CD4-positive, alpha-beta memory T cell (primary cell): ENCODE measurements around the gene SYT8. TPM values are rescaled to one million over a fixed set of nuclear protein-coding genes. Genes with fewer than 3 reads are reported as not detected.

Source experiments
- CTCF ChIA-PET: fragments of 350-600 bp; sonication (Branson Sonifier 250); formaldehyde crosslinking; loops from one replicate; lab custom pipeline; 2021; ENCODE audit warnings: inconsistent platforms; ENCODE audit not compliant: partially characterized antibody; lab: Charles Lee
- POLR2A ChIA-PET: fragments of 350-600 bp; sonication (Branson Sonifier 250); formaldehyde crosslinking; loops from one replicate; lab custom pipeline; 2021; ENCODE audit not compliant: partially characterized antibody; lab: Charles Lee
- DNase-seq, 5 donors: peaks; one replicate each; pipeline versions ENCODE4 v3.0.0 to v3.0.0-alpha.2; 2020 to 2022; ENCODE audit warnings: mixed read lengths in 1 of 5
- H3K27ac ChIP-seq: one replicate; pipeline ENCODE4 v1.7.0; 2013; ENCODE audit warnings: low read depth, low read length
- H3K27me3 ChIP-seq: 2 replicates; pipeline ENCODE4 v1.7.0; 2013; ENCODE audit warnings: mild to moderate bottlenecking, low read length, moderate library complexity; ENCODE audit not compliant: insufficient read depth
- H3K36me3 ChIP-seq: 2 replicates; pipeline ENCODE4 v1.7.0; 2013; ENCODE audit warnings: mild to moderate bottlenecking, low read length, moderate library complexity; ENCODE audit not compliant: insufficient read depth
- H3K4me1 ChIP-seq: 2 replicates; pipeline ENCODE4 v1.7.0; 2013; ENCODE audit warnings: mild to moderate bottlenecking, low read length, moderate library complexity; ENCODE audit not compliant: insufficient read depth
- H3K4me3 ChIP-seq, 2 donors: one replicate each; pipeline ENCODE4 v1.7.0; 2013; ENCODE audit warnings: low read length in 2 of 2, mild to moderate bottlenecking in 1 of 2
- H3K9me3 ChIP-seq, 2 donors: one replicate each; pipeline ENCODE4 v1.7.0; 2013; ENCODE audit warnings: low read length in 2 of 2, control low read depth in 1 of 2; ENCODE audit not compliant: control insufficient read depth in 1 of 2
- H3K27ac Mint-ChIP-seq, 7 donors: one replicate each; pipeline ENCODE4 v1.8.0; 2020 to 2021; ENCODE audit warnings: mixed read lengths in 7 of 7, mild to moderate bottlenecking in 6 of 7, inconsistent platforms in 3 of 7, moderate library complexity in 3 of 7
- H3K27me3 Mint-ChIP-seq, 2 donors: one replicate each; pipeline ENCODE4 v1.8.0; 2020 to 2021; ENCODE audit warnings: mixed read lengths in 2 of 2
- H3K36me3 Mint-ChIP-seq, 2 donors: one replicate each; pipeline ENCODE4 v1.8.0; 2020 to 2021; ENCODE audit warnings: mixed read lengths in 2 of 2, inconsistent platforms in 1 of 2, mild to moderate bottlenecking in 1 of 2
- H3K4me1 Mint-ChIP-seq, 4 donors: one replicate each; pipeline ENCODE4 v1.8.0; 2020 to 2021; ENCODE audit warnings: mixed read lengths in 4 of 4, mild to moderate bottlenecking in 1 of 4
- H3K4me3 Mint-ChIP-seq, 8 donors: one replicate each; pipeline ENCODE4 v1.8.0; 2020 to 2021; ENCODE audit warnings: mixed read lengths in 8 of 8, mild to moderate bottlenecking in 7 of 8, moderate library complexity in 6 of 8, inconsistent platforms in 3 of 8
- H3K9me3 Mint-ChIP-seq, 8 donors: one replicate each; pipeline ENCODE4 v1.8.0; 2020 to 2021; ENCODE audit warnings: mixed read lengths in 8 of 8, mild to moderate bottlenecking in 5 of 8, inconsistent platforms in 3 of 8, moderate library complexity in 1 of 8
- intact Hi-C: fragments of 100-400 bp; cut with micrococcal nuclease; formaldehyde crosslinking; loops from one replicate; pipeline ENCODE4 v1.15.1; 2023
- polyA plus RNA-seq, 2 donors: library from polyadenylated mRNA; unstranded; fragments of 300-500 nt; fragmentation: Illumina TruSeq; gene quantifications; one replicate each; pipeline ENCODE4 v1.2.3, GENCODE V29; 2021
- total RNA-seq, 2 experiments: library from RNA; stranded (reverse); gene quantifications; one replicate each; pipeline ENCODE4 v1.2.3, GENCODE V29; 2021

The SYT8 gene
- total and polyA plus RNA-seq, 4 experiments from 2014 or later, result not detected

GRCh38 chr11:1844221-1845094 is 9.7 kb downstream of the SYT8 start:
- H3K4me1 ChIP-seq, result peaks cover 64% of the 10 kb centered on the region
- no peaks in the 10 kb centered on the region for H3K27me3 ChIP-seq
- intact Hi-C loops, result loop anchor here (1.0 kb wide), 1 partner anchor 9 kb away; the partner anchor contains the start of gene LSP1
- H3K36me3 Mint-ChIP-seq, result no peaks in the 10 kb centered on the region
- H3K9me3 ChIP-seq, result no peaks in the 10 kb centered on the region
- POLR2A ChIA-PET, result interaction anchor here (1.0 kb wide), 1 partner anchor 8 kb away, joined by 4 read pairs; no protein-coding TSS in a partner anchor
- H3K27ac ChIP-seq, result peak overlapping the region; percentile 43
- peak overlapping the region; percentile 64 to 90 (median 80) for H3K4me3 Mint-ChIP-seq
- CTCF ChIA-PET, result no interaction called here
- H3K4me3 ChIP-seq, result peak overlapping the region; percentile 21 to 60
- H3K27ac Mint-ChIP-seq, result peak overlapping the region; percentile 87 to 97 (median 94)
- peaks cover 34 to 75% (median 49%) of the 10 kb centered on the region in 4 donors for H3K4me1 Mint-ChIP-seq
- H3K9me3 Mint-ChIP-seq, result peaks cover 0 to 2% (median 0%) of the 10 kb centered on the region in 8 donors
- DNase-seq, result peak; percentile 41 to 77 (median 44)
- H3K27me3 Mint-ChIP-seq, result no peaks in the 10 kb centered on the region
- no peaks in the 10 kb centered on the region for H3K36me3 ChIP-seq

GRCh38 chr11:1845095-1845429 is 10.3 kb downstream of the SYT8 start:
- H3K27me3 ChIP-seq, result no peaks in the 10 kb centered on the region
- Mint-ChIP-seq H3K36me3 (no peaks in the 10 kb centered on the region), H3K4me3 (peak overlapping the region; percentile 64 to 90 (median 80)), H3K4me1 (peaks cover 32 to 77% (median 49%) of the 10 kb centered on the region in 4 donors), H3K9me3 (peaks cover 0 to 2% (median 0%) of the 10 kb centered on the region in 8 donors), H3K27ac (peak overlapping the region; percentile 87 to 97 (median 94)), H3K27me3 (no peaks in the 10 kb centered on the region)
- CTCF ChIA-PET, result interaction anchor here (1.6 kb wide), 1 partner anchor 12 kb away, joined by 4 read pairs; no protein-coding TSS in a partner anchor
- H3K27ac ChIP-seq, result peak overlapping the region; percentile 43
- peaks cover 64% of the 10 kb centered on the region for H3K4me1 ChIP-seq
- no peaks in the 10 kb centered on the region for H3K36me3 ChIP-seq
- no peak for DNase-seq
- no peaks in the 10 kb centered on the region for H3K9me3 ChIP-seq
- H3K4me3 ChIP-seq, result peak overlapping the region; percentile 21 to 60
- intact Hi-C loops, result no loop called here
- POLR2A ChIA-PET, result interaction anchor here (1.9 to 13.5 kb wide), 3 partner anchors 10 to 72 kb away, joined by 6 to 189 read pairs (median 16); no protein-coding TSS in a partner anchor

- H3K4me3 Mint-ChIP-seq, result peak overlapping the region; percentile 64 to 90 (median 80)
- intact Hi-C loops, result no loop called here
- DNase-seq, result peak; percentile 28 to 50 (median 44)
- peaks cover 36 to 81% (median 55%) of the 10 kb centered on the region in 4 donors for H3K4me1 Mint-ChIP-seq
- Histone ChIP-seq H3K36me3 (no peaks in the 10 kb centered on the region), H3K4me1 (peaks cover 69% of the 10 kb centered on the region), H3K9me3 (no peaks in the 10 kb centered on the region), H3K4me3 (no peak overlapping the region), H3K27ac (peak overlapping the region; percentile 43), H3K27me3 (no peaks in the 10 kb centered on the region)
- ChIA-PET CTCF (interaction anchor here (1.6 to 3.3 kb wide), 2 partner anchors 12 to 37 kb away, joined by 4 to 12 read pairs; no protein-coding TSS in a partner anchor), POLR2A (interaction anchor here (1.0 to 13.5 kb wide), 6 partner anchors 9 to 88 kb away, joined by 3 to 189 read pairs (median 9); no protein-coding TSS in a partner anchor)
- H3K27ac Mint-ChIP-seq, result peak overlapping the region; percentile 87 to 97 (median 94)
- peaks cover 0 to 2% (median 0%) of the 10 kb centered on the region in 8 donors for H3K9me3 Mint-ChIP-seq
- H3K36me3 Mint-ChIP-seq, result no peaks in the 10 kb centered on the region
- H3K27me3 Mint-ChIP-seq, result no peaks in the 10 kb centered on the region
Measured at GRCh38 chr11:1845561-1846452, 11.0 kb downstream of the SYT8 start.

GRCh38 chr11:1846453-1846932 is 11.7 kb downstream of the SYT8 start:
- Mint-ChIP-seq H3K27ac (peak overlapping the region in 5 of 7 donors; percentile 32 to 88 (median 75)), H3K4me3 (peak overlapping the region in 1 of 8 donors; percentile 15), H3K4me1 (peaks cover 37 to 85% (median 61%) of the 10 kb centered on the region in 4 donors), H3K9me3 (peaks cover 0 to 2% (median 0%) of the 10 kb centered on the region in 8 donors), H3K36me3 (no peaks in the 10 kb centered on the region), H3K27me3 (no peaks in the 10 kb centered on the region)
- CTCF ChIA-PET, result interaction anchor here (0.9 to 3.3 kb wide), 5 partner anchors 10 to 156 kb away, joined by 3 to 12 read pairs (median 5); no protein-coding TSS in a partner anchor
- POLR2A ChIA-PET, result interaction anchor here (1.2 to 13.5 kb wide), 6 partner anchors 9 to 89 kb away, joined by 3 to 189 read pairs (median 11); no protein-coding TSS in a partner anchor
- Histone ChIP-seq H3K27ac (no peak overlapping the region), H3K4me3 (no peak overlapping the region), H3K9me3 (no peaks in the 10 kb centered on the region), H3K36me3 (no peaks in the 10 kb centered on the region), H3K27me3 (no peaks in the 10 kb centered on the region), H3K4me1 (peaks cover 75% of the 10 kb centered on the region)
- intact Hi-C loops, result no loop called here
- peak in 1 of 5 donors; percentile 7 for DNase-seq

GRCh38 chr11:1847006-1847735 is 12.4 kb downstream of the SYT8 start:
- Histone ChIP-seq H3K4me3 (no peak overlapping the region), H3K4me1 (peaks cover 82% of the 10 kb centered on the region), H3K27ac (no peak overlapping the region), H3K36me3 (no peaks in the 10 kb centered on the region), H3K27me3 (no peaks in the 10 kb centered on the region), H3K9me3 (no peaks in the 10 kb centered on the region)
- H3K27me3 Mint-ChIP-seq, result no peaks in the 10 kb centered on the region
- H3K4me3 Mint-ChIP-seq, result peak overlapping the region in 1 of 8 donors; percentile 72
- H3K4me1 Mint-ChIP-seq, result peaks cover 40 to 92% (median 65%) of the 10 kb centered on the region in 4 donors
- ChIA-PET POLR2A (interaction anchor here (1.0 to 13.5 kb wide), 7 partner anchors 8 to 89 kb away, joined by 3 to 189 read pairs (median 10); partner anchors contain the start of gene PRR33), CTCF (interaction anchor here (0.9 to 3.3 kb wide), 6 partner anchors 11 to 155 kb away, joined by 3 to 12 read pairs (median 5); no protein-coding TSS in a partner anchor)
- peak overlapping the region in 5 of 7 donors; percentile 32 to 88 (median 78) for H3K27ac Mint-ChIP-seq
- H3K36me3 Mint-ChIP-seq, result no peaks in the 10 kb centered on the region
- DNase-seq, result no peak
- H3K9me3 Mint-ChIP-seq, result peaks cover 0 to 2% (median 0%) of the 10 kb centered on the region in 8 donors
- intact Hi-C loops, result no loop called here
